Measurements from ENCODE around the gene GNGT2.

DNA sequence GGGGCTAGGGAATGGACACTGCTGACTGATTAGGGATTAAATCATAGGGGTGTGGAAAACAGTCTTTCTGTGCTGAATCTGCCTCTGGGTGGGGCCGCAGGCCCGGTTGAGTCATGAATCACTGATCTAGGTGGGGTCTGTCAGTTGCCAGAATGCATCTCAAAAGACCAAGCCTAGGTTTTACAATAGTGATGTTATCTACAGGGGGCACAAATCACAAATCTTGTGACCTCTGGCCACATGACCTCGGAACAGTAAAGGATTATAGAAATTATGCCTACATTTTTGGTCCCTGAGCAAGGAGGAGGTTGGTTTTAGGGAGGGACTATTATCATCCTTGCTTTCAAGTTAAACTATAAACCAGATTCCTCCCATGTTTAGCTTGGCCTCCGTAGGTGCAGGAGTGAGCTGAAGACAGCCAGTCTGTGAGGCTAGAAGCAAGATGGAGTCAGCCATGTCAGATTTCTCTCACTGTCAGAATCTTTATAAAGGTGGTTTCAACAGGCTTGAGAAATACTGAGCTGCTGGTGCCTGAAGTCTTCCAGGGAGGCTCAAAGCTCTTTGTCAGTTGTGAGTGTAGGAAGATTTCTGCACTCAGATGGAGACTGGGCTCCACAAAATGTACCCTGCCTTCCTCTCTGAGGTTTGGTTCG is 12.9 kb downstream of the GNGT2 start:
- TF ChIP-seq, protein P1, sequence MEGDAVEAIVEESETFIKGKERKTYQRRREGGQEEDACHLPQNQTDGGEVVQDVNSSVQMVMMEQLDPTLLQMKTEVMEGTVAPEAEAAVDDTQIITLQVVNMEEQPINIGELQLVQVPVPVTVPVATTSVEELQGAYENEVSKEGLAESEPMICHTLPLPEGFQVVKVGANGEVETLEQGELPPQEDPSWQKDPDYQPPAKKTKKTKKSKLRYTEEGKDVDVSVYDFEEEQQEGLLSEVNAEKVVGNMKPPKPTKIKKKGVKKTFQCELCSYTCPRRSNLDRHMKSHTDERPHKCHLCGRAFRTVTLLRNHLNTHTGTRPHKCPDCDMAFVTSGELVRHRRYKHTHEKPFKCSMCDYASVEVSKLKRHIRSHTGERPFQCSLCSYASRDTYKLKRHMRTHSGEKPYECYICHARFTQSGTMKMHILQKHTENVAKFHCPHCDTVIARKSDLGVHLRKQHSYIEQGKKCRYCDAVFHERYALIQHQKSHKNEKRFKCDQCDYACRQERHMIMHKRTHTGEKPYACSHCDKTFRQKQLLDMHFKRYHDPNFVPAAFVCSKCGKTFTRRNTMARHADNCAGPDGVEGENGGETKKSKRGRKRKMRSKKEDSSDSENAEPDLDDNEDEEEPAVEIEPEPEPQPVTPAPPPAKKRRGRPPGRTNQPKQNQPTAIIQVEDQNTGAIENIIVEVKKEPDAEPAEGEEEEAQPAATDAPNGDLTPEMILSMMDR (IDR thresholded peaks at IDR 0.05): no peak
- TF ChIP-seq EP300 (IDR thresholded peaks at IDR 0.05) (no peak), POLR2A (IDR thresholded peaks at IDR 0.05) (no peak)
